Caco-2 (cell line): ENCODE data around the gene MATN4. TPM values are rescaled to one million over a fixed set of nuclear protein-coding genes. Genes with fewer than 3 reads are reported as not detected.

ENCODE experiments used
- BruUV-seq: library from RNA; stranded (reverse); fragments of 400-500 nt; replicated peaks from 2 replicates; lab custom pipeline; 2021; lab: Mats Ljungman, UMichigan
- CTCF ChIA-PET: fragments of 300-600 bp; sonication (Branson Sonifier 250); formaldehyde crosslinking; loops from one replicate; lab custom pipeline; 2022; ENCODE audit warnings: antibody characterized with exemption; lab: Charles Lee
- POLR2A ChIA-PET: fragments of 300-600 bp; sonication (Branson Sonifier 250); formaldehyde crosslinking; loops from one replicate; lab custom pipeline; 2022; ENCODE audit warnings: antibody characterized with exemption; lab: Charles Lee
- DNase-seq, 2 experiments: peaks; one replicate each; pipeline versions ENCODE4 v3.0.0 to v3.0.0-alpha.2; 2020 to 2022
- H3K27me3 ChIP-seq: replicated peaks from 2 replicates; pipeline ENCODE4 v1.6.0; 2011; ENCODE audit warnings: low read length; ENCODE audit not compliant: control insufficient read depth, insufficient read depth
- H3K36me3 ChIP-seq: 2 replicates; pipeline ENCODE4 v1.5.1; 2011; ENCODE audit warnings: low read length; ENCODE audit not compliant: control insufficient read depth, insufficient read depth
- H3K4me1 ChIP-seq: fragments of 250-450 bp; sonication (Bioruptor Pico); 2 replicates; pipeline ENCODE4 v1.5.1; 2020; ENCODE audit warnings: mild to moderate bottlenecking
- H3K4me3 ChIP-seq: 2 replicates; pipeline ENCODE4 v1.5.1; 2011; ENCODE audit warnings: low read depth, mild to moderate bottlenecking, control low read depth, low read length
- H3K9me3 ChIP-seq: fragments of 250-450 bp; sonication (Bioruptor Pico); 2 replicates; pipeline ENCODE4 v1.5.1; 2020; ENCODE audit warnings: mild to moderate bottlenecking, moderate library complexity
- H3K27ac Mint-ChIP-seq: one replicate; pipeline ENCODE4 v1.8.0; 2022; ENCODE audit warnings: mixed read lengths; ENCODE audit not compliant: unreplicated experiment
- H3K27me3 Mint-ChIP-seq: one replicate; pipeline ENCODE4 v1.8.0; 2022; ENCODE audit warnings: mixed read lengths; ENCODE audit not compliant: insufficient read depth, unreplicated experiment
- H3K36me3 Mint-ChIP-seq: one replicate; pipeline ENCODE4 v1.8.0; 2022; ENCODE audit warnings: mild to moderate bottlenecking, mixed read lengths; ENCODE audit not compliant: insufficient read depth, unreplicated experiment
- H3K4me1 Mint-ChIP-seq: one replicate; pipeline ENCODE4 v1.8.0; 2022; ENCODE audit warnings: low read depth, mixed read lengths; ENCODE audit not compliant: unreplicated experiment
- H3K4me3 Mint-ChIP-seq: one replicate; pipeline ENCODE4 v1.8.0; 2022; ENCODE audit warnings: mild to moderate bottlenecking, moderate library complexity, mixed read lengths; ENCODE audit not compliant: unreplicated experiment
- H3K9me3 Mint-ChIP-seq: one replicate; pipeline ENCODE4 v1.8.0; 2022; ENCODE audit warnings: mixed read lengths; ENCODE audit not compliant: unreplicated experiment
- CTCF ChIP-seq, 2 experiments: fragments of 200-600 bp in 1 of 2; IDR thresholded peaks; 1 replicate in 1 of 2; 2 replicates in 1 of 2; pipeline versions ENCODE4 v1.5.1 to v1.8.0; 2011 to 2022; ENCODE audit warnings: antibody characterized with exemption in 1 of 2, control low read depth in 1 of 2, inconsistent platforms in 1 of 2, low read depth in 1 of 2, low read length in 1 of 2, mild to moderate bottlenecking in 1 of 2, moderate library complexity in 1 of 2; ENCODE audit not compliant: insufficient read depth in 1 of 2, severe bottlenecking in 1 of 2, unreplicated experiment in 1 of 2
- intact Hi-C: fragments of 100-400 bp; cut with micrococcal nuclease; formaldehyde crosslinking; loops from one replicate; pipeline ENCODE4 v1.10.0; 2022; ENCODE audit not compliant: unreplicated experiment
- total RNA-seq: library from RNA; stranded (reverse); gene quantifications from 2 replicates; pipeline ENCODE4 v1.2.3, GENCODE V29; 2022

The MATN4 gene
- total RNA-seq, 1 experiment from 2014 or later, result not detected

- Mint-ChIP-seq H3K27me3 (peaks cover 36% of the 10 kb centered on the region), H3K9me3 (no peaks in the 10 kb centered on the region), H3K36me3 (no peaks in the 10 kb centered on the region), H3K27ac (no peak overlapping the region), H3K4me1 (no peaks in the 10 kb centered on the region), H3K4me3 (no peak overlapping the region)
- ChIA-PET CTCF (interaction anchor here (0.6 kb wide), 1 partner anchor 27 kb away, joined by 4 read pairs; no protein-coding TSS in a partner anchor), POLR2A (no interaction called here)
- no TSS peak for BruUV-seq
- Histone ChIP-seq H3K4me1 (no peaks in the 10 kb centered on the region), H3K27me3 (no peaks in the 10 kb centered on the region), H3K4me3 (no peak overlapping the region), H3K9me3 (no peaks in the 10 kb centered on the region), H3K36me3 (no peaks in the 10 kb centered on the region)
- intact Hi-C loops, result no loop called here
- no peak for TF ChIP-seq CTCF (IDR thresholded peaks at IDR 0.05; ENCODE audit: insufficient read depth in 1 of 2, low read depth in 1 of 2, low read length in 1 of 2, severe bottlenecking in 1 of 2, unreplicated experiment in 1 of 2)
- no peak for DNase-seq
These were observed 32.8 kb downstream of the MATN4 start for GRCh38 chr20:45275338-45275737.

- no peaks in the 10 kb centered on the region for H3K9me3 Mint-ChIP-seq
- no peak for DNase-seq
These were observed 38.3 kb downstream of the MATN4 start for GRCh38 chr20:45269754-45270270.

GRCh38 chr20:45269056-45269455, 39.0 kb downstream of the MATN4 start:
- CTCF ChIA-PET, result interaction anchor here (0.9 kb wide), 1 partner anchor 22 kb away, joined by 3 read pairs; no protein-coding TSS in a partner anchor

More at GRCh38 chr20:45269754-45270270, 38.3 kb downstream of the MATN4 start:
- TF ChIP-seq CTCF (IDR thresholded peaks at IDR 0.05; ENCODE audit: insufficient read depth in 1 of 2, low read depth in 1 of 2, low read length in 1 of 2, severe bottlenecking in 1 of 2, unreplicated experiment in 1 of 2), result no peak
- Mint-ChIP-seq H3K27me3 (peaks cover 25% of the 10 kb centered on the region), H3K4me3 (no peak overlapping the region), H3K36me3 (no peaks in the 10 kb centered on the region), H3K4me1 (no peaks in the 10 kb centered on the region), H3K27ac (no peak overlapping the region)
- Histone ChIP-seq H3K27me3 (no peaks in the 10 kb centered on the region), H3K4me3 (no peak overlapping the region), H3K9me3 (no peaks in the 10 kb centered on the region), H3K4me1 (no peaks in the 10 kb centered on the region), H3K36me3 (no peaks in the 10 kb centered on the region)
- no TSS peak for BruUV-seq
- ChIA-PET CTCF (no interaction called here), POLR2A (no interaction called here)
- intact Hi-C loops, result no loop called here

More at GRCh38 chr20:45269056-45269455, 39.0 kb downstream of the MATN4 start:
- Mint-ChIP-seq H3K27ac (no peak overlapping the region), H3K9me3 (no peaks in the 10 kb centered on the region), H3K27me3 (peaks cover 25% of the 10 kb centered on the region), H3K36me3 (no peaks in the 10 kb centered on the region), H3K4me3 (no peak overlapping the region), H3K4me1 (no peaks in the 10 kb centered on the region)
- no peak overlapping the region for H3K4me3 ChIP-seq
- no peaks in the 10 kb centered on the region for H3K4me1 ChIP-seq
- H3K36me3 ChIP-seq, result no peaks in the 10 kb centered on the region
- DNase-seq, result no peak
- H3K9me3 ChIP-seq, result no peaks in the 10 kb centered on the region
- no peak for TF ChIP-seq CTCF (IDR thresholded peaks at IDR 0.05; ENCODE audit: insufficient read depth in 1 of 2, low read depth in 1 of 2, low read length in 1 of 2, severe bottlenecking in 1 of 2, unreplicated experiment in 1 of 2)
- intact Hi-C loops, result no loop called here
- no TSS peak for BruUV-seq
- H3K27me3 ChIP-seq, result peaks cover 2% of the 10 kb centered on the region; the same call in 1 of the 2 replicates
- POLR2A ChIA-PET, result no interaction called here
